CD4-positive, alpha-beta T cell treated with Interleukin-10 for 1 hour (primary cell): ENCODE data around the gene FLNA.
A peak's percentile ranks its signal among the peaks of the same experiment; 100 is the strongest.

Experiments used
- DNase-seq: peaks from one replicate; pipeline ENCODE4 v3.0.0-alpha.2; 2020

FLNA gene

GRCh38 chrX:154372612-154373022 lies 1.8 kb downstream of the FLNA start:
- peak; percentile 62 for DNase-seq

GRCh38 chrX:154371789-154372300 lies 2.6 kb downstream of the FLNA start:
- DNase-seq = no peak

DNA sequence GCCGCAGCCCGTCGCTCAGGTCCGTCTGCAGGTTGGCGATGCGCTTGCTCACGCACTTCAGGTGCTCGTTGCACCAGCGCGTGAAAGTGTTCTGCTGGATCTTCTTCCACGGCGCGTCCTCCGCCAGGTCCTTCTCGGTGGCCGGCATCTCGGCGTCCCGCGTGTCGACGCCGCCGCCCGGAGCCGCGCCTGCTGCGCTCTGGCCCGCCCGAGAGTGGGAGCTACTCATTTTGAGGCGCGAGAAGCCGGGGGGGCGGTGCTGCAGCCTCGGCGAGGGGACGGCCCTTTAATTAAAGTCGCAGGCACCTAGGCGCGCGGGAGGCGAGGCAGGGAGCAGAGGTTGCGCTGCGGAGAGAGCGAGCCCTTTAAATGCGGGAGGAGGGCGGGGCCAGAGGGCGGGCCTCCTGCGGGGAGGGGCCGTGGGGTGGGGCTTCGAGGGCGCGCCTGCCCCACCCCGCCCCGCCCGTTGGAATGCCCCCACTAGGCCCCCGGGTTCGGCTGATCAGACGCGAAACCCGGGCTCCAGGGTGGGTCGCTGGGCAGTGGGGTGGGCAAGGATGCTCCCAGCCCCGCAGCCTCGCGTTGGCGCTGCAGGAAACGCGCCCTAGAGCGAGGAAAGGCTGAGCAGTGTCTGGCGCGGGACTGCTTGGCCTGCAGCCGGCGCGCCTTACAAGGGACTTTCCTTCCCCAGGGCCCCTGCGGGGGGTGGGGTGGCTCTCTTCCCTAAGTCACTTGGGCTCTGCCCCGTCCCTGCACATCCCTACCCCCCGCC lies 3.2 kb downstream of the FLNA start:
- DNase-seq = peak; percentile 95

- no peak for DNase-seq
These were observed 4.0 kb downstream of the FLNA start for GRCh38 chrX:154370300-154371016.

DNA sequence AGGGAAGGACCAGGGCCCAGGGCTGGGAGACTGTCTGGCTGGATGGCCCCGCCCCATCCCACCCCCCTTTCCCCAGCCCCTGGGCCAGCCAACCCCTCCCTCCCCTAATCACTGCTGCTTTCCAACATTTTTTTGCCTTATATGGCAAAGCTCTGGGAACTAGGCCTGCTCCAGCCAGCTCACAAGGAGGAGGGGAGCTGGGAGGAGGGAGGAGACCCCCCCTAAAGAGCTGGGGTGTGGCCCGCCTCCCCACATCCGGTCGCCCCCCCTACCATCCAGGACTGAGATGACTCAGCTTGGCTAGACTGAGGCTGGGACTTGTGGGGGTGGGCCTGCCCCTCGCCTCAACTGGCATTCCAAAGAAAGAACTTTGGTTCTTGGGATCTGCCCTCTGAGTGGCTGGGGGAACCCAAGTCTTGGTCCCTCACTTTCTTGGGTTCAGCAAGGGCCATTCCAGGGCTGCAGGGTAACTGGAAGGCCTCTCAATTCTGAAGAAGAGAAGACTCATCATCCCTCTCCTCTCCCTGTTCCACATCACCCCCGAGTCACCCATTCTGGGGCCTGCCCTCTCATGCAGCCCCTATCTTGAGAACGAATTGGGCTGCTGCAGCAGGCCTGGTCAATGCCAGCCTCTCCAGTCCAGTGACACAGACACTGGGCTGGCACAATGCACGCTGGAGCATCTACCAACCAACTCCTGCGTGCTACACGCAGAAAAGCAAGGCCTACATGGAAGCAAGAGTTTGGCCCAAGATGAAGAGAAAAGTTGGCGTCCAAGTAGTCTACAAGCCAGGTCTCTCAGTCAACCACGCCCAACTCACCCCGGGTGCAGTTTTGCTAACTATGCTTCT lies 4.8 kb downstream of the FLNA start:
- peak; percentile 78 for DNase-seq

- DNase-seq = peak; percentile 94
These were observed 5.6 kb downstream of the FLNA start for GRCh38 chrX:154368630-154369448.

GRCh38 chrX:154367474-154368308 lies 6.7 kb downstream of the FLNA start:
- DNase-seq = no peak

DNA sequence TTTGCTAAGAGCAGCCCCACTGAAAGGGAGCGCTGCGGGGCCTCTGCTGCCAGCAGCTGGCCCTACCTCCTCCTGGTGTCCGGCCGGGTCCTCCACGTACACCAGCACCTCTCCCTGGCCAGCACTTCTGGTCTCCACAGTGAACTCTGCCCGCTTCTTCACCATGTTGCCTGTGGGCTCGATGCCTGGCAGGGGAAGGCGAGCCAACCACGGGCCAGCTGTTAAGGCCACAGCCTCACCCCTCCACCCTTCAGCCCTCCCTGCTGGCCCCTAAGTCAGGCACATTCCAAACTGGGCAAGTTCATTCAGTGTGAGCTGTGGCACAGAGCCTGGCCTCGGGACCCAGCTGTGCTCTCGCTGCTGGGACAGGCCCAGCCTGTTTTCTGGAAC lies 7.8 kb downstream of the FLNA start:
- no peak for DNase-seq

- no peak for DNase-seq
These were observed 8.3 kb downstream of the FLNA start for GRCh38 chrX:154365997-154366665.

GRCh38 chrX:154365052-154365600 lies 9.3 kb downstream of the FLNA start:
- no peak for DNase-seq

- no peak for DNase-seq
These were observed 10.6 kb downstream of the FLNA start for GRCh38 chrX:154363706-154364439.

DNA sequence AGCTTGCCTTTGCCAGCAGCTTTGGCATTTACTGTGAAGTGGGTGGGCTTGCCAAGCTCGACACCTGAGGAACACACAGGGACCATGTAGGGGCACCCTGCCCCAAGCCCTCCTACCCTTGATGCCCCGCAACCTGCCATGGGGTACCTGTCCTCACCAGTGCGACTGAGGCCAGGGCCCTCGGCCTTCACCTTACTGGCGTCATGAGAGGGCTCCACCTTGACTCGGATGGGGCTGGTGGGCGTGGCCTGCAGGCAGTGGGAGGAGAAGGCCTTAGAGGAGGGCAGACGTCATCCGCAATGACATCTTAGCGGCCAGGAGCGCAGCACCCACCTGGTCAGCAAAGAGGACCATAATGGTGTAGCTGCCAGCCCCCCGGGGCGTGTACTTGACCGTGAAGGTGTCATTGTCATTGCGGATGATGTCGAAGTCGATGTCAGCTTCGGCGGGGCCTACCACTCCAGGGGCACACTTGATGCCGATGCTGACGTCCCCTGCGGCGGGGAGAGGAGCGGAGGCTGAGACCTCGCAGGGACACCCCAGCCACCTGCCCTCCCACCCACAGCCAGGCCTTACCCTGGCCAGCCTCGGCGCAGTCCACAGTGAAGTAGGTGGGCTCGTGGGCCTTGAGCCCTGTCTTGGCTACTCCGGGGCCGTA lies 12.2 kb downstream of the FLNA start:
- DNase-seq = no peak

GRCh38 chrX:154360155-154360713 lies 14.2 kb downstream of the FLNA start:
- DNase-seq = no peak

DNA sequence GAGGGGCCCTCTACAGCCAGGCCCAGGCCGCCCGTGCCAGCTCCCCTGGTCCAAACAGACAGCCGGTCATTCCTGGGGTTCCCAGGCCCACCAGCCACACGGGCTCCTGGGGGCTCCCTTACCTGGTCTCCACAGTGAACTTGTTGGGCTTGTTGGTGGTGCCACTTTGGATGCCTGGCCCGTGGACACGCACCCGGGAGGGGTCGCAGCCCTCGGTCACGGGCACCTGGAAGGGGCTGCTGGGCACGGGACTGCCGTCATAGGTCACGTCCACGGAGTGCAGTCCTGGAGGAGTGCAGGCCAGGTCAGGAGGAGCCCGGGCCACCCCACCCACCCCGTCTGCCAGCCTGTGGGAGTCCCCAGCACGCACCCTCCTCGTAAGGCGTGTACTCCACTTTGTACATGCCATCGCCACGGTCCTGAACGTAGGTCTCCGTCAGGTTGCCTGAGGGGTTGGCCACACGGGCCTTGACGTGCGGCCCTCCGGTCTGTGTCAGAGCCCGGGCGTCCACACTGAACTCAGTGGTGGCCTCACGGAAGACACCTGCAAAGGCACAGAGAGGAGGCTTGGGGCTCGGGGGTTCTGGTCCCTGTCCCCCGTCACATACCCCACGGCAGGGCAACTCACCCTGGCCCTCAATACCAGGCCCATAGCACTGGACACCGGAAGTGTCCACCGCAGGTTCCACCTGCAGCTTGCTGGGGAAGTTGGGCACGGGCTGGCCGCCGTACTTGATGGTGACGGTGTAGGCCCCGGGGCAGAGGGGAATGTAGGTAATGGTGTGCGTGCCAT lies 14.9 kb downstream of the FLNA start:
- no peak for DNase-seq

- DNase-seq = no peak
These were observed 15.6 kb downstream of the FLNA start for GRCh38 chrX:154358829-154359228.

- DNase-seq = no peak
These were observed 16.4 kb downstream of the FLNA start for GRCh38 chrX:154358011-154358410.

GRCh38 chrX:154357205-154357604 lies 17.2 kb downstream of the FLNA start:
- no peak for DNase-seq

DNA sequence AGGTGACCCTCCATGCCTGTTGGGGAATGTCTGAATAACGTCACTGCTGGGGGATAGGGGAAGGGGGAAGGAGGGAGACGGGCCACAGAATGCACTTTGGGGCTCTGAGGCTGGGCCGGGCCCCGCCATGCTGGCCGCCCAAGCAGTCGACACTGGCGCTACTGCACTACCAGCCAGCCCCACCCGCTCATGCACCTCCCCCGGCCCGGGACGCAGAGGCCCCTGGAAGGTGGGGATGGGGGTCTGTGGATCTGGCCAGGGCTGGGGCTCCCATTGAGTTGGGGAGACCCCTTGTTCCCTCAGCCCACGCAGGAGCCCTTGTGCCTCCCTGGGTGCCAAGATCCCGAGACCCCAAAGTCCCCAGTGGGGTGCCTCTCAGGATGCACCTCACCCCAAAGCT lies 17.8 kb downstream of the FLNA start:
- DNase-seq = no peak
